ENCODE results near the gene GRIP1.

DNA sequence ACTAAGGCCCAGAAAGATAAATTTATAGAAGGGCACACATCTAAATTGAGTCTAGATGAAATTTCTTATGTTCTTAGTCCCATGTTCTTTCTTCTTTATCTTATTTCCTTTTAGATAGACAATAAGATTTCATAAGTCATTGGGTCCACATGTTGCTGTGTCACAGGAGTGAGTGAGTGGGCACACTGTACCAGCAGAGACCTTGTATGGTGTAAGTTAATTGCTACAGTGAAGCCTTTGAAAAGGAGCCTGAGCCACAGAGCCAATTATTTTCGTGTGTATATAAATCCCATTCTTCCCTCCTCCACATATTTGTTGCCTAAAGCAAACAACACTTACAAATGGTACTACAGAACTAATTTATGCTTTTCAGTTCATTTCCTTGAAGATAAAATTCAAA is 79.1 kb downstream of the GRIP1 start:
- TF ChIP-seq MYC (IDR thresholded peaks at IDR 0.05; ENCODE audit: low read depth, low read length) (no peak), CTCF (IDR thresholded peaks at IDR 0.05; ENCODE audit: low read depth, low read length) (no peak), POLR2A (IDR thresholded peaks at IDR 0.05; ENCODE audit: extremely low read depth, insufficient read length) (no peak)

All from NB4 (cell line).